Measurements from ENCODE around the gene SPG7.
"Not testable (repeated sequence)": the region's sequence is repeated elsewhere in the genome, so short reads cannot be mapped to it uniquely, and the experiment has no call there.

The SPG7 gene

GRCh38 chr16:89507834-89508590 is at the start of gene SPG7:
Gene SPG7, plus strand, starts transcription at chr16:89508403. Its CDS starts 15 bp downstream, at chr16:89508418.
- DNase-seq (ENCODE audit: low spot score) = peak; percentile 89

GRCh38 chr16:89458551-89458950 is 49.7 kb upstream of the SPG7 start:
- no peak for DNase-seq (ENCODE audit: low spot score)

- no peak for DNase-seq (ENCODE audit: low spot score)
Measured at GRCh38 chr16:89458967-89459366, 49.2 kb upstream of the SPG7 start.

- no peak for DNase-seq (ENCODE audit: low spot score)
Measured at GRCh38 chr16:89460556-89460955, 47.6 kb upstream of the SPG7 start.

- DNase-seq (ENCODE audit: low spot score) = not testable (repeated sequence)
Measured at GRCh38 chr16:89461890-89462289, 46.3 kb upstream of the SPG7 start.

GRCh38 chr16:89462639-89463038 is 45.6 kb upstream of the SPG7 start:
- DNase-seq (ENCODE audit: low spot score) = not testable (repeated sequence)

- DNase-seq (ENCODE audit: low spot score) = not testable (repeated sequence)
Measured at GRCh38 chr16:89463312-89463711, 44.9 kb upstream of the SPG7 start.

- DNase-seq (ENCODE audit: low spot score) = no peak
Measured at GRCh38 chr16:89466920-89467319, 41.3 kb upstream of the SPG7 start.

- DNase-seq (ENCODE audit: low spot score) = no peak
Measured at GRCh38 chr16:89467382-89467781, 40.8 kb upstream of the SPG7 start.

GRCh38 chr16:89472711-89473075 is 35.5 kb upstream of the SPG7 start:
- no peak for DNase-seq (ENCODE audit: low spot score)

GRCh38 chr16:89473136-89473712 is 35.0 kb upstream of the SPG7 start:
- no peak for DNase-seq (ENCODE audit: low spot score)

GRCh38 chr16:89473791-89474414 is 34.3 kb upstream of the SPG7 start:
- peak; percentile 20 for DNase-seq (ENCODE audit: low spot score)

GRCh38 chr16:89475144-89475543 is 33.1 kb upstream of the SPG7 start:
- DNase-seq (ENCODE audit: low spot score) = no peak

- no peak for DNase-seq (ENCODE audit: low spot score)
Measured at GRCh38 chr16:89476379-89476778, 31.8 kb upstream of the SPG7 start.

GRCh38 chr16:89476811-89477261 is 31.4 kb upstream of the SPG7 start:
- DNase-seq (ENCODE audit: low spot score) = no peak

GRCh38 chr16:89478576-89479221 is 29.5 kb upstream of the SPG7 start:
- no peak for DNase-seq (ENCODE audit: low spot score)

- DNase-seq (ENCODE audit: low spot score) = no peak
Measured at GRCh38 chr16:89481356-89481955, 26.7 kb upstream of the SPG7 start.

GRCh38 chr16:89482150-89482816 is 25.9 kb upstream of the SPG7 start:
- DNase-seq (ENCODE audit: low spot score) = no peak

- DNase-seq (ENCODE audit: low spot score) = no peak
Measured at GRCh38 chr16:89482817-89483205, 25.4 kb upstream of the SPG7 start.

GRCh38 chr16:89484041-89484501 is 24.1 kb upstream of the SPG7 start:
- DNase-seq (ENCODE audit: low spot score) = peak; percentile 37

GRCh38 chr16:89484923-89485679 is 23.1 kb upstream of the SPG7 start:
- DNase-seq (ENCODE audit: low spot score) = peak; percentile 57
